H1 (cell line): ENCODE measurements around the gene STIM2. TPM values are rescaled to one million over a fixed set of nuclear protein-coding genes. Genes with fewer than 3 reads are reported as not detected.

Source experiments
- CBX8 ChIP-seq: fragments of 300-800, 300-1000 bp; sonication (generic); IDR thresholded peaks from 2 replicates; pipeline ENCODE4 v1.7.1; 2016; ENCODE audit warnings: low read depth, low read length, borderline replicate concordance
- E2F6 ChIP-seq: IDR thresholded peaks from 2 replicates; pipeline ENCODE4 v1.6.1; 2012; ENCODE audit warnings: inconsistent platforms
- EZH2 ChIP-seq: fragments of 200-600 bp; sonication (generic); IDR thresholded peaks from 2 replicates; pipeline ENCODE4 v1.7.1; 2012; ENCODE audit warnings: low read depth, mild to moderate bottlenecking, moderate library complexity, low read length, inconsistent platforms; ENCODE audit not compliant: severe bottlenecking
- NRF1 ChIP-seq: IDR thresholded peaks from 2 replicates; pipeline ENCODE4 v1.6.1; 2011; ENCODE audit warnings: mild to moderate bottlenecking, low read depth, low read length, improper control_type of control experiment
- SP4 ChIP-seq: IDR thresholded peaks from 2 replicates; pipeline ENCODE4 v1.6.1; 2012; ENCODE audit warnings: low read length, inconsistent platforms
- TCF12 ChIP-seq: IDR thresholded peaks from 2 replicates; pipeline ENCODE4 v1.6.1; 2011; ENCODE audit warnings: low read depth, mild to moderate bottlenecking, low read length
- polyA plus RNA-seq, 7 experiments: library from polyadenylated mRNA; depleted of rRNA in 3 of 7; stranded (reverse) in 5 of 7; unstranded in 2 of 7; fragments of >200 nt in 5 of 7; fragments of 200-250 nt in 2 of 7; gene quantifications; 1 replicate in 5 of 7; 2 replicates in 1 of 7; 4 replicates in 1 of 7; pipeline versions ENCODE4 v1.2.1 to v1.2.3, GENCODE V29; 2011 to 2013; ENCODE audit warnings: missing spikeins in 2 of 7, mixed read lengths in 2 of 7
- total RNA-seq: library from RNA; stranded (reverse); fragmentation: NEBNext Ultra II Directional; extraction: Animal tissue kit (Norgen Biotek cat#: 25700); gene quantifications from 2 replicates; pipeline ENCODE4 v1.2.1, GENCODE V29; 2021

Gene STIM2
- total and polyA plus RNA-seq, 2 of the 8 experiments (the other 6 are each of a cell fraction or from before 2014, with no cell fraction given) = 22.9 to 23.0 TPM

- TF ChIP-seq NRF1 (no peak), CBX8 (no peak), SP4 (no peak), TCF12 (no peak), E2F6 (no peak), EZH2 (no peak)
These were observed 16.8 kb downstream of the STIM2 start (continued) for GRCh38 chr4:26877406-26877805.
